Dedifferentiated amniotic fluid mesenchymal stem cell (primary cell): ENCODE data around the gene KIF16B.
"Not testable (repeated sequence)": the region's sequence is repeated elsewhere in the genome, so short reads cannot be mapped to it uniquely, and the experiment has no call there.

Experiments used
- DNase-seq: peaks from one replicate; pipeline ENCODE4 v3.0.0-alpha.2; 2016; ENCODE audit errors: extremely low spot score

The KIF16B gene

GRCh38 chr20:16553684-16554083 is 19.6 kb downstream of the KIF16B start:
- DNase-seq: no peak

GRCh38 chr20:16553101-16553500 is 20.1 kb downstream of the KIF16B start:
- DNase-seq: no peak

GRCh38 chr20:16552015-16552414 is 21.2 kb downstream of the KIF16B start:
- no peak for DNase-seq

GRCh38 chr20:16551607-16552006 is 21.6 kb downstream of the KIF16B start:
- DNase-seq: no peak

- no peak for DNase-seq
These were observed 25.1 kb downstream of the KIF16B start for GRCh38 chr20:16548068-16548672.

- no peak for DNase-seq
These were observed 28.3 kb downstream of the KIF16B start for GRCh38 chr20:16544949-16545348.

GRCh38 chr20:16542477-16542876 is 30.8 kb downstream of the KIF16B start:
- no peak for DNase-seq

- no peak for DNase-seq
These were observed 31.4 kb downstream of the KIF16B start for GRCh38 chr20:16541878-16542277.

- DNase-seq: no peak
These were observed 32.0 kb downstream of the KIF16B start for GRCh38 chr20:16541226-16541625.

GRCh38 chr20:16539280-16540021 is 33.8 kb downstream of the KIF16B start:
- no peak for DNase-seq

- no peak for DNase-seq
These were observed 34.5 kb downstream of the KIF16B start for GRCh38 chr20:16538779-16539178.

- no peak for DNase-seq
These were observed 35.3 kb downstream of the KIF16B start for GRCh38 chr20:16537918-16538317.

- DNase-seq: no peak
These were observed 36.1 kb downstream of the KIF16B start for GRCh38 chr20:16537025-16537665.

GRCh38 chr20:16535277-16535676 is 38.0 kb downstream of the KIF16B start:
- no peak for DNase-seq

- no peak for DNase-seq
These were observed 39.7 kb downstream of the KIF16B start for GRCh38 chr20:16533502-16533901.

GRCh38 chr20:16531485-16531884 is 41.8 kb downstream of the KIF16B start:
- no peak for DNase-seq

- no peak for DNase-seq
These were observed 43.0 kb downstream of the KIF16B start for GRCh38 chr20:16530201-16530681.

GRCh38 chr20:16528078-16528477 is 45.2 kb downstream of the KIF16B start:
- DNase-seq: no peak

GRCh38 chr20:16527438-16527837 is 45.8 kb downstream of the KIF16B start:
- no peak for DNase-seq

- no peak for DNase-seq
These were observed 46.5 kb downstream of the KIF16B start for GRCh38 chr20:16526433-16527380.

- DNase-seq: not testable (repeated sequence)
These were observed 50.6 kb downstream of the KIF16B start for GRCh38 chr20:16522651-16523050.

- no peak for DNase-seq
These were observed 53.1 kb downstream of the KIF16B start for GRCh38 chr20:16520154-16520553.
